Caki2 (cell line): ENCODE measurements around the gene CHST15. TPM values are rescaled to one million over a fixed set of nuclear protein-coding genes. Genes with fewer than 3 reads are reported as not detected.
"Not testable (repeated sequence)": the region's sequence is repeated elsewhere in the genome, so short reads cannot be mapped to it uniquely, and the experiment has no call there.

ENCODE experiments used
- DNase-seq: peaks from one replicate; pipeline ENCODE4 v3.0.0-alpha.2; 2015; ENCODE audit warnings: low read depth
- in situ Hi-C: cut with HindIII; loops from 2 replicates; pipeline ENCODE4 v1.10.0; 2016; ENCODE audit warnings: low sequenced_read_pairs, low pct_unique_long_range_greater_than_20kb, mixed read lengths
- total RNA-seq: library from RNA; depleted of rRNA; stranded (reverse); fragments of >200 nt; shearing (Covaris generic); gene quantifications from 2 replicates; pipeline ENCODE4 v1.2.3, GENCODE V29; 2014; ENCODE audit warnings: low replicate concordance

Gene CHST15
- total RNA-seq, 1 experiment from 2014 or later: 27.1 TPM

GRCh38 chr10:124105045-124105444 is 11.6 kb upstream of the CHST15 start:
- no peak for DNase-seq
- in situ Hi-C loops: no loop called here

- no peak for DNase-seq
- in situ Hi-C loops: no loop called here
Measured at GRCh38 chr10:124104011-124104627, 10.7 kb upstream of the CHST15 start.

- no peak for DNase-seq
- in situ Hi-C loops: no loop called here
Measured at GRCh38 chr10:124101351-124101750, 8.0 kb upstream of the CHST15 start.

- DNase-seq, in situ Hi-C loops: not testable (repeated sequence)
Measured at GRCh38 chr10:124100651-124101050, 7.3 kb upstream of the CHST15 start.

- in situ Hi-C loops: no loop called here
- no peak for DNase-seq
Measured at GRCh38 chr10:124100124-124100523, 6.7 kb upstream of the CHST15 start.

- in situ Hi-C loops: no loop called here
- DNase-seq: no peak
Measured at GRCh38 chr10:124099604-124100003, 6.2 kb upstream of the CHST15 start.

GRCh38 chr10:124098575-124098974 is 5.2 kb upstream of the CHST15 start:
- in situ Hi-C loops: no loop called here
- DNase-seq: no peak

- DNase-seq: no peak
- in situ Hi-C loops: no loop called here
Measured at GRCh38 chr10:124097883-124098282, 4.5 kb upstream of the CHST15 start.

GRCh38 chr10:124096494-124096893 is 3.1 kb upstream of the CHST15 start:
- in situ Hi-C loops: no loop called here
- no peak for DNase-seq

- in situ Hi-C loops, DNase-seq: not testable (repeated sequence)
Measured at GRCh38 chr10:124095801-124096200, 2.4 kb upstream of the CHST15 start.

GRCh38 chr10:124095096-124095495 is 1.7 kb upstream of the CHST15 start:
- in situ Hi-C loops: no loop called here
- DNase-seq: peak; percentile 37

GRCh38 chr10:124094419-124094785 is 1.0 kb upstream of the CHST15 start:
- in situ Hi-C loops: no loop called here
- DNase-seq: no peak

- in situ Hi-C loops: not testable (repeated sequence)
- DNase-seq: peak; percentile 50
Measured at GRCh38 chr10:124093774-124094418, 498 bp upstream of the CHST15 start.

GRCh38 chr10:124092250-124092859 is 1.0 kb downstream of the CHST15 start:
- in situ Hi-C loops: no loop called here
- DNase-seq: no peak

GRCh38 chr10:124091646-124092249 is 1.6 kb downstream of the CHST15 start:
- in situ Hi-C loops: no loop called here
- peak; percentile 38 for DNase-seq

GRCh38 chr10:124090601-124091209 is 2.7 kb downstream of the CHST15 start:
- in situ Hi-C loops: no loop called here
- no peak for DNase-seq

- in situ Hi-C loops: no loop called here
- no peak for DNase-seq
Measured at GRCh38 chr10:124089859-124090258, 3.5 kb downstream of the CHST15 start.

GRCh38 chr10:124088915-124089314 is 4.5 kb downstream of the CHST15 start:
- in situ Hi-C loops: no loop called here
- DNase-seq: no peak
